Pancreas (tissue), 10 donors: ENCODE data around the gene IL1RAP. TPM values are rescaled to one million over a fixed set of nuclear protein-coding genes. Genes with fewer than 3 reads are reported as not detected.

Source experiments
- ATAC-seq, 4 donors: fragments of 200-7000 bp; cut with Tn5 transposase; one replicate each; pipeline versions ENCODE4 v1.8.0 to v1.9.1; 2020; ENCODE audit warnings: mild to moderate bottlenecking in 4 of 4, moderate library complexity in 4 of 4
- DNase-seq, 6 donors: peaks; one replicate each; pipeline ENCODE4 v3.0.0-alpha.2; 2020
- FAIRE-seq: peaks from 2 replicates; lab custom pipeline; 2012; peaks lifted over from hg19 to GRCh38; lab: Jason Lieb, UNC
- H3K27ac ChIP-seq, 4 donors: fragments of 200-600 bp; sonication (generic); 1 replicate in 3 of 4; 2 replicates in 1 of 4; pipeline versions ENCODE4 v1.5.0 to v1.8.0; 2020
- H3K27me3 ChIP-seq, 4 donors: fragments of 200-600 bp; one replicate each; pipeline ENCODE4 v1.8.0; 2021
- H3K36me3 ChIP-seq, 3 donors: fragments of 200-600 bp; sonication (generic) in 1 of 3; one replicate each; pipeline versions ENCODE4 v1.5.0 to v1.8.0; 2020 to 2021
- H3K4me1 ChIP-seq, 3 donors: fragments of 200-600 bp; one replicate each; pipeline ENCODE4 v1.8.0; 2021
- H3K4me3 ChIP-seq, 4 donors: fragments of 200-600 bp; sonication (generic) in 2 of 4; one replicate each; pipeline versions ENCODE4 v1.5.0 to v1.8.0; 2020 to 2021
- H3K9me3 ChIP-seq, 4 donors: fragments of 200-600 bp; one replicate each; pipeline ENCODE4 v1.8.0; 2021
- CTCF ChIP-seq, 4 donors: fragments of 200-600 bp; sonication (generic) in 3 of 4; IDR thresholded peaks; one replicate each; pipeline versions ENCODE4 v1.5.0 to v1.8.0; 2021; ENCODE audit warnings: antibody characterized with exemption in 4 of 4
- WGBS, 2 donors: extraction: QIAGEN DNeasy Blood & Tissue Kit; methylation state at CpG; one replicate each; pipeline ENCODE4 v1.1.7; 2013; 5-methylcytosine and 5-hydroxymethylcytosine counted together
- intact Hi-C, 3 donors: fragments of 100-400 bp; cut with DNase I; formaldehyde crosslinking; loops; one replicate each; pipeline versions ENCODE4 v1.11.1 to v1.14.2; 2022
- polyA plus RNA-seq, 2 donors: library from polyadenylated mRNA; stranded (reverse); fragments of 200-250 nt; gene quantifications; one replicate each; pipeline ENCODE4 v1.2.3, GENCODE V29; 2013
- total RNA-seq, 6 donors: library from RNA; stranded (reverse); fragmentation: NEBNext Ultra II Directional in 4 of 6; extraction: Animal tissue kit (Norgen Biotek cat#: 25700) in 4 of 6; gene quantifications; one replicate each; pipeline versions ENCODE4 v1.2.1 to v1.2.4, GENCODE V29; 2021 to 2023
- donor health status: healthy with polysubstance abuse.
- donor health status: DM: no; HTN: no; CAD: no; lungs with moderate emphysema.
- donor health status: DM: no; HTN: no; CAD: no.
- donor health status: control.
- donor health status: control.
- donor health status: Bipolar disorder and iron deficiency.
- donor health status: DM: yes; HTN: yes; CAD: no.
- donor health status: DM: no; HTN: no; CAD: no.
- donor health status: DM: no; HTN: no; CAD: no.
- donor health status: DM: yes; HTN: yes; CAD: no.

IL1RAP gene
- total and polyA plus RNA-seq, 8 donors = 0.49 to 9.3 (median 3.4) TPM

GRCh38 chr3:190680691-190681090 is 166.8 kb downstream of the IL1RAP start:
- Histone ChIP-seq H3K4me1 (no peaks in the 10 kb centered on the region), H3K27ac (no peak overlapping the region), H3K4me3 (no peak overlapping the region), H3K9me3 (no peaks in the 10 kb centered on the region), H3K27me3 (no peaks in the 10 kb centered on the region), H3K36me3 (no peaks in the 10 kb centered on the region)
- intact Hi-C loops = no loop called here
- ATAC-seq (no peak), FAIRE-seq (no peak), DNase-seq (no peak)
- WGBS, 2 donors = 97% methylated on average over 5 of the region's 5 CpGs
- TF ChIP-seq CTCF (IDR thresholded peaks at IDR 0.05) = no peak

GRCh38 chr3:190684776-190685175 is 170.9 kb downstream of the IL1RAP start:
- DNase-seq = no peak
- Histone ChIP-seq H3K9me3 (no peaks in the 10 kb centered on the region), H3K36me3 (no peaks in the 10 kb centered on the region), H3K4me1 (no peaks in the 10 kb centered on the region), H3K27me3 (no peaks in the 10 kb centered on the region), H3K27ac (no peak overlapping the region), H3K4me3 (no peak overlapping the region)
- TF ChIP-seq CTCF (IDR thresholded peaks at IDR 0.05) = no peak
- FAIRE-seq = no peak
- WGBS, 2 donors = 86 to 90% methylated on average over 7 of the region's 7 CpGs
- intact Hi-C loops = no loop called here
- no peak for ATAC-seq

GRCh38 chr3:190686011-190686410 is 172.1 kb downstream of the IL1RAP start:
- TF ChIP-seq CTCF (IDR thresholded peaks at IDR 0.05) = no peak
- Histone ChIP-seq H3K27ac (no peak overlapping the region), H3K27me3 (no peaks in the 10 kb centered on the region), H3K4me3 (no peak overlapping the region), H3K9me3 (no peaks in the 10 kb centered on the region), H3K36me3 (no peaks in the 10 kb centered on the region), H3K4me1 (no peaks in the 10 kb centered on the region)
- no peak for ATAC-seq
- intact Hi-C loops = no loop called here
- WGBS, 2 donors = 90 to 93% methylated on average over 1 of the region's 1 CpG
- no peak for FAIRE-seq
- no peak for DNase-seq

GRCh38 chr3:190690246-190690645 is 176.4 kb downstream of the IL1RAP start:
- Histone ChIP-seq H3K4me1 (peaks cover 3 to 14% (median 12%) of the 10 kb centered on the region in 3 donors), H3K36me3 (no peaks in the 10 kb centered on the region), H3K9me3 (no peaks in the 10 kb centered on the region), H3K4me3 (no peak overlapping the region), H3K27ac (no peak overlapping the region), H3K27me3 (no peaks in the 10 kb centered on the region)
- WGBS, 2 donors = 79% methylated on average over 6 of the region's 6 CpGs
- FAIRE-seq (no peak), ATAC-seq (no peak), DNase-seq (no peak)
- intact Hi-C loops = no loop called here
- TF ChIP-seq CTCF (IDR thresholded peaks at IDR 0.05) = no peak

- no peak for DNase-seq
- TF ChIP-seq CTCF (IDR thresholded peaks at IDR 0.05) = no peak
- Histone ChIP-seq H3K4me3 (no peak overlapping the region), H3K9me3 (no peaks in the 10 kb centered on the region), H3K36me3 (no peaks in the 10 kb centered on the region), H3K4me1 (peaks cover 3 to 17% (median 14%) of the 10 kb centered on the region in 3 donors), H3K27me3 (no peaks in the 10 kb centered on the region), H3K27ac (no peak overlapping the region)
- ATAC-seq = no peak
- intact Hi-C loops = no loop called here
- FAIRE-seq = no peak
Observed at GRCh38 chr3:190692256-190692655, 178.4 kb downstream of the IL1RAP start.
